HepG2 (cell line): ENCODE data around the gene ID3. TPM values are rescaled to one million over a fixed set of nuclear protein-coding genes. Genes with fewer than 3 reads are reported as not detected.
A peak's percentile ranks its signal among the peaks of the same experiment; 100 is the strongest.

Experiments used
- ARID2 ChIP-seq: sonication (generic); formaldehyde crosslinking; IDR thresholded peaks from 2 replicates; pipeline ENCODE4 v1.8.1; 2022; ENCODE audit warnings: mild to moderate bottlenecking, missing genetic modification reagents, borderline replicate concordance
- KLF12 ChIP-seq: sonication (generic); formaldehyde crosslinking; IDR thresholded peaks from 2 replicates; pipeline ENCODE4 v1.4.0; 2020; ENCODE audit warnings: missing genetic modification reagents, borderline replicate concordance
- MEIS1 ChIP-seq: sonication (generic); formaldehyde crosslinking; IDR thresholded peaks from 2 replicates; pipeline ENCODE4 v1.9.0; 2021; ENCODE audit warnings: mild to moderate bottlenecking, missing genetic modification reagents, moderate library complexity, borderline replicate concordance
- MZF1 ChIP-seq: sonication (generic); formaldehyde crosslinking; IDR thresholded peaks from 2 replicates; pipeline ENCODE4 v1.8.1; 2023; ENCODE audit warnings: mild to moderate bottlenecking, missing genetic modification reagents, borderline replicate concordance
- NRL ChIP-seq: sonication (generic); formaldehyde crosslinking; IDR thresholded peaks from 2 replicates; pipeline ENCODE4 v1.5.0; 2020; ENCODE audit warnings: missing genetic modification reagents, mild to moderate bottlenecking, moderate library complexity, borderline replicate concordance
- PCBP1 ChIP-seq: fragments of 200-400 bp; formaldehyde crosslinking; IDR thresholded peaks from 2 replicates; pipeline ENCODE4 v1.6.1; 2017; ENCODE audit warnings: mild to moderate bottlenecking, low read depth, low read length, borderline replicate concordance
- RNF219 ChIP-seq: sonication (generic); formaldehyde crosslinking; IDR thresholded peaks from 2 replicates; pipeline ENCODE4 v1.5.0; 2020; ENCODE audit warnings: mild to moderate bottlenecking, missing genetic modification reagents
- SNRNP70 ChIP-seq: fragments of 200-400 bp; formaldehyde crosslinking; IDR thresholded peaks from 2 replicates; pipeline ENCODE4 v1.6.1; 2017; ENCODE audit warnings: mild to moderate bottlenecking, low read depth, low read length, moderate library complexity
- ZBTB39 ChIP-seq: sonication (generic); formaldehyde crosslinking; IDR thresholded peaks from 2 replicates; pipeline ENCODE4 v1.5.0; 2020; ENCODE audit warnings: missing genetic modification reagents
- ZFP82 ChIP-seq: sonication (generic); formaldehyde crosslinking; IDR thresholded peaks from 2 replicates; pipeline ENCODE4 v1.5.1; 2020; ENCODE audit warnings: mild to moderate bottlenecking, missing genetic modification reagents, borderline replicate concordance
- ZNF251 ChIP-seq: sonication (generic); formaldehyde crosslinking; IDR thresholded peaks from 2 replicates; pipeline ENCODE4 v1.9.0; 2021; ENCODE audit warnings: mild to moderate bottlenecking, missing genetic modification reagents
- ZNF451 ChIP-seq: sonication (generic); formaldehyde crosslinking; IDR thresholded peaks from 2 replicates; pipeline ENCODE4 v1.5.0; 2020; ENCODE audit warnings: mild to moderate bottlenecking, missing genetic modification reagents
- polyA plus RNA-seq, 8 experiments: library from polyadenylated mRNA; depleted of rRNA in 3 of 8; stranded (reverse) in 7 of 8; unstranded in 1 of 8; fragments of >200 nt; fragmentation: Illumina TruSeq in 4 of 8; extraction: Trizol in 4 of 8; gene quantifications; 2 replicates each; pipeline versions ENCODE4 v1.2.1 to v1.2.3, GENCODE V29; 2011 to 2016; ENCODE audit warnings: low read depth in 4 of 8, missing spikeins in 1 of 8, mixed read lengths in 1 of 8; ENCODE audit not compliant: insufficient read depth in 1 of 8
- total RNA-seq, 5 experiments: library from RNA; depleted of rRNA; stranded (reverse); fragments of >200 nt; fragmentation: Illumina TruSeq; extraction: Trizol; gene quantifications; 2 replicates each; pipeline ENCODE4 v1.2.3, GENCODE V29; 2016; ENCODE audit warnings: low read depth in 1 of 5
- TF ChIP-seq, protein P1 (sequence below): sonication (generic); formaldehyde crosslinking; IDR thresholded peaks from 2 replicates; pipeline ENCODE4 v1.8.0; 2022; ENCODE audit warnings: mild to moderate bottlenecking, missing genetic modification reagents
- TF ChIP-seq, protein P2 (sequence below): sonication (generic); formaldehyde crosslinking; IDR thresholded peaks from 2 replicates; pipeline ENCODE4 v1.4.0; 2020; ENCODE audit warnings: missing genetic modification reagents
- TF ChIP-seq, protein P3 (sequence below): sonication (generic); formaldehyde crosslinking; conservative IDR thresholded peaks from 2 replicates; pipeline ENCODE4 v1.4.0; 2020; ENCODE audit warnings: missing genetic modification reagents
- TF ChIP-seq, protein P4 (sequence below): sonication (generic); formaldehyde crosslinking; IDR thresholded peaks from 2 replicates; pipeline ENCODE4 v1.4.0; 2020; ENCODE audit warnings: mild to moderate bottlenecking, missing genetic modification reagents

The ID3 gene
- total and polyA plus RNA-seq, 2 of the 13 experiments (the other 11 are each of a cell fraction or from before 2014, with no cell fraction given) = 64.8 to 115 TPM

DNA sequence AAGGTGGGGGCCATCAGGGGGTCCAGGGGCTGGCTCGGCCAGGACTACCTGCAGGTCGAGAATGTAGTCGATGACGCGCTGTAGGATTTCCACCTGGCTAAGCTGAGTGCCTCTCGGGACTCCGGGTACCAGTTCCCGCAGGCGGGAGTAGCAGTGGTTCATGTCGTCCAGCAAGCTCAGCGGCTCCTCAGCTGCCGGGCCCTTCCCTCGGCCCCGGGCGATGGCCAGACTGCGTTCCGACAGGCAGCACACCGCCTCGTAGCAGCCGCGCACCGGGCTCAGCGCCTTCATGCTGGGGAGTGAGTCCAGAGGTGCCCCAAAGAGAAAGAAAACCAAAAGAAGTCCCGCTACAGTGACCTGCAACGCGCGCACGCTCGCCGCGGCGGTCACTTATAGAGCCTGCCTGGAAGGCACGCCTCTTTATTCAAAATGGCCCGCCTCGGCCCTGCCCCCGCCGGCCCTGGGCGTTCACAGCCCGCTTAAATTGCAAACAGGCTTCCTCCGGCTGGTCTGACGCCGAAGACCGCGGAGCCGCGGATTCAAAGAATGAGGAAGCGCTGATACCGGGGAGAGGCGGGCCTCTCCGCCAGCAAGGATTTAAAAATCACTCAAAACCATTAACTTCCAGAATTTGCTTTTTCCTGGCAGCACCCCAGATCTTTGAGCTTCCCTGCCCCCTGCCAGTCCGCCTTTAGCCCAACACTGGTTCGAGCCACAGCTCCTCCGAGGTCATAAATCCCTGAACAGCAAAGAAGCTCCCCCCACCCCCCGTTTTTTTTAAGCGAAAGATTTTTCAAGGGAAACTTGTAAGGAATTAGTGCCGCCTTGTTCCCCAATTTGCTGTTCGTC is at the start of gene ID3 (continued):
- TF ChIP-seq ZNF451 (CRISPR knock-in tag) = no peak
- TF ChIP-seq ZBTB39 = no peak
- TF ChIP-seq ARID2 (CRISPR knock-in tag) = no peak
- TF ChIP-seq PCBP1 = no peak
- TF ChIP-seq, protein P1, sequence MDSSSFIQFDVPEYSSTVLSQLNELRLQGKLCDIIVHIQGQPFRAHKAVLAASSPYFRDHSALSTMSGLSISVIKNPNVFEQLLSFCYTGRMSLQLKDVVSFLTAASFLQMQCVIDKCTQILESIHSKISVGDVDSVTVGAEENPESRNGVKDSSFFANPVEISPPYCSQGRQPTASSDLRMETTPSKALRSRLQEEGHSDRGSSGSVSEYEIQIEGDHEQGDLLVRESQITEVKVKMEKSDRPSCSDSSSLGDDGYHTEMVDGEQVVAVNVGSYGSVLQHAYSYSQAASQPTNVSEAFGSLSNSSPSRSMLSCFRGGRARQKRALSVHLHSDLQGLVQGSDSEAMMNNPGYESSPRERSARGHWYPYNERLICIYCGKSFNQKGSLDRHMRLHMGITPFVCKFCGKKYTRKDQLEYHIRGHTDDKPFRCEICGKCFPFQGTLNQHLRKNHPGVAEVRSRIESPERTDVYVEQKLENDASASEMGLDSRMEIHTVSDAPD (CRISPR knock-in tag) = no peak
- TF ChIP-seq SNRNP70 = no peak
- no peak for TF ChIP-seq NRL (CRISPR knock-in tag)
- TF ChIP-seq, protein P2, sequence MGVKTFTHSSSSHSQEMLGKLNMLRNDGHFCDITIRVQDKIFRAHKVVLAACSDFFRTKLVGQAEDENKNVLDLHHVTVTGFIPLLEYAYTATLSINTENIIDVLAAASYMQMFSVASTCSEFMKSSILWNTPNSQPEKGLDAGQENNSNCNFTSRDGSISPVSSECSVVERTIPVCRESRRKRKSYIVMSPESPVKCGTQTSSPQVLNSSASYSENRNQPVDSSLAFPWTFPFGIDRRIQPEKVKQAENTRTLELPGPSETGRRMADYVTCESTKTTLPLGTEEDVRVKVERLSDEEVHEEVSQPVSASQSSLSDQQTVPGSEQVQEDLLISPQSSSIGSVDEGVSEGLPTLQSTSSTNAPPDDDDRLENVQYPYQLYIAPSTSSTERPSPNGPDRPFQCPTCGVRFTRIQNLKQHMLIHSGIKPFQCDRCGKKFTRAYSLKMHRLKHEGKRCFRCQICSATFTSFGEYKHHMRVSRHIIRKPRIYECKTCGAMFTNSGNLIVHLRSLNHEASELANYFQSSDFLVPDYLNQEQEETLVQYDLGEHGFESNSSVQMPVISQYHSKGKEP (CRISPR knock-in tag) = no peak
- TF ChIP-seq RNF219 (CRISPR knock-in tag) = no peak
- TF ChIP-seq MEIS1 (CRISPR knock-in tag) = no peak
- TF ChIP-seq, protein P3, sequence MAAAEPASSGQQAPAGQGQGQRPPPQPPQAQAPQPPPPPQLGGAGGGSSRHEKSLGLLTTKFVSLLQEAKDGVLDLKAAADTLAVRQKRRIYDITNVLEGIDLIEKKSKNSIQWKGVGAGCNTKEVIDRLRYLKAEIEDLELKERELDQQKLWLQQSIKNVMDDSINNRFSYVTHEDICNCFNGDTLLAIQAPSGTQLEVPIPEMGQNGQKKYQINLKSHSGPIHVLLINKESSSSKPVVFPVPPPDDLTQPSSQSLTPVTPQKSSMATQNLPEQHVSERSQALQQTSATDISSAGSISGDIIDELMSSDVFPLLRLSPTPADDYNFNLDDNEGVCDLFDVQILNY (CRISPR knock-in tag) = no peak
- peak; percentile 79; the same call in 1 of the 2 replicates for TF ChIP-seq ZFP82
- TF ChIP-seq, protein P4, sequence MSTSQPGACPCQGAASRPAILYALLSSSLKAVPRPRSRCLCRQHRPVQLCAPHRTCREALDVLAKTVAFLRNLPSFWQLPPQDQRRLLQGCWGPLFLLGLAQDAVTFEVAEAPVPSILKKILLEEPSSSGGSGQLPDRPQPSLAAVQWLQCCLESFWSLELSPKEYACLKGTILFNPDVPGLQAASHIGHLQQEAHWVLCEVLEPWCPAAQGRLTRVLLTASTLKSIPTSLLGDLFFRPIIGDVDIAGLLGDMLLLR (CRISPR knock-in tag) = no peak
- no peak for TF ChIP-seq KLF12 (CRISPR knock-in tag)
- no peak for TF ChIP-seq ZNF251
- no peak for TF ChIP-seq MZF1 (CRISPR knock-in tag)
